Measurements from ENCODE around the gene MCC. TPM values are rescaled to one million over a fixed set of nuclear protein-coding genes. Genes with fewer than 3 reads are reported as not detected.

Gene MCC
- total RNA-seq, 1 experiment from 2014 or later, result 7.1 TPM

GRCh38 chr5:113216545-113216944 lies 271.7 kb downstream of the MCC start:
- intact Hi-C loops (cut with micrococcal nuclease), result no loop called here
- ChIA-PET POLR2A (ENCODE audit: unreplicated experiment) (no interaction called here), CTCF (no interaction called here)
- no peaks in the 10 kb centered on the region for H3K9me3 ChIP-seq (ENCODE audit: low read length)
- H3K9ac ChIP-seq (ENCODE audit: low read length), result no peak overlapping the region
- no peaks in the 10 kb centered on the region for H3F3A ChIP-seq (ENCODE audit: low read length, unreplicated experiment)
- no peak overlapping the region for H3K4me3 ChIP-seq (ENCODE audit: low read length)
- no peaks in the 10 kb centered on the region for H4K20me1 ChIP-seq (ENCODE audit: low read length)
- no peaks in the 10 kb centered on the region for H3K79me2 ChIP-seq (ENCODE audit: low read length)
- no peaks in the 10 kb centered on the region for H3K9me2 ChIP-seq (replicated peaks; ENCODE audit: low read length)
- H3K27me3 ChIP-seq (ENCODE audit: low read length), result no peaks in the 10 kb centered on the region
- H3K4me1 ChIP-seq (ENCODE audit: insufficient read depth, low read length), result peaks cover 28% of the 10 kb centered on the region
- no TSS peak for BruUV-seq (replicated peaks)
- ATAC-seq, result no peak
- H3K4me2 ChIP-seq (ENCODE audit: low read length), result no peak overlapping the region
- H3K36me3 ChIP-seq (ENCODE audit: low read depth, low read length), result no peaks in the 10 kb centered on the region
- TF ChIP-seq CTCF (conservative IDR thresholded peaks at IDR 0.05; ENCODE audit: low read depth, low read length), result no peak
- TF ChIP-seq EZH2 (IDR thresholded peaks at IDR 0.05; ENCODE audit: low read length, unreplicated experiment), result no peak
- TF ChIP-seq EZH2phosphoT487 (IDR thresholded peaks at IDR 0.05; ENCODE audit: borderline replicate concordance, low read length), result no peak
- no peak overlapping the region for H3K27ac ChIP-seq (ENCODE audit: low read length)
- no peak for DNase-seq
- H2AFZ ChIP-seq (ENCODE audit: low read length), result no peak overlapping the region

- H3K36me3 ChIP-seq (ENCODE audit: low read depth, low read length), result no peaks in the 10 kb centered on the region
- no peaks in the 10 kb centered on the region for H3K9me2 ChIP-seq (replicated peaks; ENCODE audit: low read length)
- H4K20me1 ChIP-seq (ENCODE audit: low read length), result no peaks in the 10 kb centered on the region
- ChIA-PET POLR2A (ENCODE audit: unreplicated experiment) (no interaction called here), CTCF (no interaction called here)
- no peaks in the 10 kb centered on the region for H3K27me3 ChIP-seq (ENCODE audit: low read length)
- H2AFZ ChIP-seq (ENCODE audit: low read length), result no peak overlapping the region
- H3K4me1 ChIP-seq (ENCODE audit: insufficient read depth, low read length), result peaks cover 18% of the 10 kb centered on the region; the same call in 1 of the 2 replicates
- peak overlapping the region; percentile 5; the same call in 1 of the 2 replicates for H3K4me2 ChIP-seq (ENCODE audit: low read length)
- H3K9me3 ChIP-seq (ENCODE audit: low read length), result no peaks in the 10 kb centered on the region
- no peaks in the 10 kb centered on the region for H3K79me2 ChIP-seq (ENCODE audit: low read length)
- no peak overlapping the region for H3K4me3 ChIP-seq (ENCODE audit: low read length)
- intact Hi-C loops (cut with micrococcal nuclease), result no loop called here
- DNase-seq (peak; percentile 74), ATAC-seq (peak; percentile 61; the same call in 1 of the 2 replicates)
- TF ChIP-seq CTCF (conservative IDR thresholded peaks at IDR 0.05; ENCODE audit: low read depth, low read length) (no peak), EZH2phosphoT487 (IDR thresholded peaks at IDR 0.05; ENCODE audit: borderline replicate concordance, low read length) (no peak), EZH2 (IDR thresholded peaks at IDR 0.05; ENCODE audit: low read length, unreplicated experiment) (no peak)
- no peak overlapping the region for H3K27ac ChIP-seq (ENCODE audit: low read length)
- no TSS peak for BruUV-seq (replicated peaks)
- no peak overlapping the region for H3K9ac ChIP-seq (ENCODE audit: low read length)
- H3F3A ChIP-seq (ENCODE audit: low read length, unreplicated experiment), result no peaks in the 10 kb centered on the region
These were observed 272.7 kb downstream of the MCC start for GRCh38 chr5:113215401-113216060.

GRCh38 chr5:113214606-113215323 lies 273.5 kb downstream of the MCC start:
- Histone ChIP-seq H3K36me3 (ENCODE audit: low read depth, low read length) (no peaks in the 10 kb centered on the region), H3K4me1 (ENCODE audit: insufficient read depth, low read length) (peaks cover 18% of the 10 kb centered on the region; the same call in 1 of the 2 replicates), H3K9me2 (replicated peaks; ENCODE audit: low read length) (no peaks in the 10 kb centered on the region), H3K79me2 (ENCODE audit: low read length) (no peaks in the 10 kb centered on the region), H3K9ac (ENCODE audit: low read length) (no peak overlapping the region), H3F3A (ENCODE audit: low read length, unreplicated experiment) (no peaks in the 10 kb centered on the region), H2AFZ (ENCODE audit: low read length) (no peak overlapping the region), H3K4me2 (ENCODE audit: low read length) (no peak overlapping the region), H3K27ac (ENCODE audit: low read length) (no peak overlapping the region), H3K9me3 (ENCODE audit: low read length) (no peaks in the 10 kb centered on the region), H4K20me1 (ENCODE audit: low read length) (no peaks in the 10 kb centered on the region), H3K4me3 (ENCODE audit: low read length) (no peak overlapping the region), H3K27me3 (ENCODE audit: low read length) (no peaks in the 10 kb centered on the region)
- ATAC-seq (no peak), DNase-seq (no peak)
- no peak for TF ChIP-seq EZH2phosphoT487 (IDR thresholded peaks at IDR 0.05; ENCODE audit: borderline replicate concordance, low read length)
- TF ChIP-seq CTCF (conservative IDR thresholded peaks at IDR 0.05; ENCODE audit: low read depth, low read length), result no peak
- no peak for TF ChIP-seq EZH2 (IDR thresholded peaks at IDR 0.05; ENCODE audit: low read length, unreplicated experiment)
- POLR2A ChIA-PET (ENCODE audit: unreplicated experiment), result no interaction called here
- CTCF ChIA-PET, result no interaction called here
- intact Hi-C loops (cut with micrococcal nuclease), result no loop called here
- no TSS peak for BruUV-seq (replicated peaks)

Measured in PC-3 (cell line).